ENCODE data around the gene FASTKD2. TPM values are rescaled to one million over a fixed set of nuclear protein-coding genes. Genes with fewer than 3 reads are reported as not detected.

The FASTKD2 gene
- total RNA-seq, 4 donors from 2014 or later = 39.2 to 67.0 (median 46.2) TPM

- no peak overlapping the region for H3K4me3 ChIP-seq (replicated peaks in 1 of 3)
- no peak overlapping the region for H3K27ac ChIP-seq
- intact Hi-C loops (cut with DNase I) = no loop called here
- H3K36me3 ChIP-seq = no peaks in the 10 kb centered on the region
- no peaks in the 10 kb centered on the region for H3K9me3 ChIP-seq
- no peak for DNase-seq
- WGBS, 2 donors = 82 to 87% methylated on average over 2 of the region's 2 CpGs
- H3K27me3 ChIP-seq = no peaks in the 10 kb centered on the region
- H3K4me1 ChIP-seq = no peaks in the 10 kb centered on the region
- TF ChIP-seq POLR2A (IDR thresholded peaks at IDR 0.05) = no peak
- TF ChIP-seq, protein P1, sequence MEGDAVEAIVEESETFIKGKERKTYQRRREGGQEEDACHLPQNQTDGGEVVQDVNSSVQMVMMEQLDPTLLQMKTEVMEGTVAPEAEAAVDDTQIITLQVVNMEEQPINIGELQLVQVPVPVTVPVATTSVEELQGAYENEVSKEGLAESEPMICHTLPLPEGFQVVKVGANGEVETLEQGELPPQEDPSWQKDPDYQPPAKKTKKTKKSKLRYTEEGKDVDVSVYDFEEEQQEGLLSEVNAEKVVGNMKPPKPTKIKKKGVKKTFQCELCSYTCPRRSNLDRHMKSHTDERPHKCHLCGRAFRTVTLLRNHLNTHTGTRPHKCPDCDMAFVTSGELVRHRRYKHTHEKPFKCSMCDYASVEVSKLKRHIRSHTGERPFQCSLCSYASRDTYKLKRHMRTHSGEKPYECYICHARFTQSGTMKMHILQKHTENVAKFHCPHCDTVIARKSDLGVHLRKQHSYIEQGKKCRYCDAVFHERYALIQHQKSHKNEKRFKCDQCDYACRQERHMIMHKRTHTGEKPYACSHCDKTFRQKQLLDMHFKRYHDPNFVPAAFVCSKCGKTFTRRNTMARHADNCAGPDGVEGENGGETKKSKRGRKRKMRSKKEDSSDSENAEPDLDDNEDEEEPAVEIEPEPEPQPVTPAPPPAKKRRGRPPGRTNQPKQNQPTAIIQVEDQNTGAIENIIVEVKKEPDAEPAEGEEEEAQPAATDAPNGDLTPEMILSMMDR (IDR thresholded peaks at IDR 0.05) = no peak
Measured at GRCh38 chr2:206836722-206837121, 71.3 kb downstream of the FASTKD2 start.

GRCh38 chr2:206837775-206838174 is 72.4 kb downstream of the FASTKD2 start:
- no peak for DNase-seq
- TF ChIP-seq, protein P1 (IDR thresholded peaks at IDR 0.05) = no peak
- no peak for TF ChIP-seq POLR2A (IDR thresholded peaks at IDR 0.05)
- H3K27ac ChIP-seq = no peak overlapping the region
- no peaks in the 10 kb centered on the region for H3K9me3 ChIP-seq
- H3K27me3 ChIP-seq = no peaks in the 10 kb centered on the region
- intact Hi-C loops (cut with DNase I) = no loop called here
- WGBS, 2 donors = 92 to 95% methylated on average over 1 of the region's 1 CpG
- no peak overlapping the region for H3K4me3 ChIP-seq (replicated peaks in 1 of 3)
- H3K4me1 ChIP-seq = no peaks in the 10 kb centered on the region
- H3K36me3 ChIP-seq = no peaks in the 10 kb centered on the region

- no peak overlapping the region for H3K27ac ChIP-seq
Measured at GRCh38 chr2:206838690-206839089, 73.3 kb downstream of the FASTKD2 start.

DNA sequence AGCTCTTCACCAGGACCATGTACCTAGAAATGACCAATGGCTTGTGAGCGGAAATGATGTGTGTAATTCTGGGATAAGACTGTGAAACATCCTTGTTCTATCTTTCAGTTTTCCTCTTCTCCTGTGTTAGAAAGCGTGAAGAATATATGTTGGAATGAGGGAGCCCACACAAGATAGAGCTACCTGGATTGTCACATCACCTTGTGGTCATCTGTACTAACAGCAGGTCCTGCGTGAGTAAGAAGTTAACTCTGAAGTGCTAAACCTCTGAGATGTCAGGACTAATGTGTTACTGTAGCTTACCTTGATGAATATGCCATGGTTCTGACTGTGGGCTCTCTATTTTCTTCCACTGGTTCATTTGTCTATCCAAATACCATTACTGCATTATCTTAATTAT is 75.6 kb downstream of the FASTKD2 start:
- intact Hi-C loops (cut with DNase I) = no loop called here
- WGBS, 2 donors = 77 to 95% methylated on average over 3 of the region's 3 CpGs
- Histone ChIP-seq H3K4me3 (replicated peaks in 1 of 3) (no peak overlapping the region), H3K27ac (no peak overlapping the region), H3K9me3 (no peaks in the 10 kb centered on the region), H3K27me3 (no peaks in the 10 kb centered on the region), H3K36me3 (no peaks in the 10 kb centered on the region), H3K4me1 (no peaks in the 10 kb centered on the region)
- TF ChIP-seq, protein P1 (IDR thresholded peaks at IDR 0.05) = no peak
- TF ChIP-seq POLR2A (IDR thresholded peaks at IDR 0.05) = no peak
- DNase-seq = no peak

More at GRCh38 chr2:206838690-206839089, 73.3 kb downstream of the FASTKD2 start:
- no peak for TF ChIP-seq POLR2A (IDR thresholded peaks at IDR 0.05)
- TF ChIP-seq, protein P1 (IDR thresholded peaks at IDR 0.05) = no peak
- DNase-seq = no peak
- Histone ChIP-seq H3K9me3 (no peaks in the 10 kb centered on the region), H3K4me1 (no peaks in the 10 kb centered on the region), H3K4me3 (replicated peaks in 1 of 3) (no peak overlapping the region), H3K27me3 (no peaks in the 10 kb centered on the region), H3K36me3 (no peaks in the 10 kb centered on the region)
- intact Hi-C loops (cut with DNase I) = no loop called here
- 97% methylated on average over 3 of the region's 3 CpGs for WGBS, 2 donors

Small RNAs within 50 kb of the gene (microRNA-seq; reads per million reads assigned to microRNA genes)
- gene MIR3130-1 = not detected
- not detected for gene MIR3130-2

Small RNAs within 50 kb of the gene (small RNA-seq; reads per million reads assigned to genes)
- not detected for gene MIR3130-2

Other genes starting within 250 kb of the FASTKD2 start
- gene FAM237A, start 123.1 kb upstream of the FASTKD2 start, total RNA-seq = not detected
- gene DYTN, start 47.2 kb upstream of the FASTKD2 start, total RNA-seq = not detected
- gene MDH1B, start 278 bp upstream of the FASTKD2 start, total RNA-seq = 10 to 100 TPM in 2 of 4 donors, 1 to 10 TPM in 2; 5.0 to 15.5 (median 11.5) TPM
- gene CPO, start 173.9 kb downstream of the FASTKD2 start, total RNA-seq = 1 to 10 TPM in 2 of 4 donors, under 1 TPM in 1, not detected in 1; 0.40 to 2.1 (median 1.1) TPM